HG03025 (cell line): ENCODE data around the gene SMIM45.
"Not testable (repeated sequence)": the region's sequence is repeated elsewhere in the genome, so short reads cannot be mapped to it uniquely, and the experiment has no call there.

Experiments
- ATAC-seq: cut with Tn5 transposase; IDR thresholded peaks from one replicate; pipeline ENCODE4 v1.9.1; 2021; ENCODE audit warnings: mild to moderate bottlenecking, moderate library complexity; ENCODE audit not compliant: unreplicated experiment, low FRiP score

SMIM45 gene

GRCh38 chr22:41933411-41934177 lies 18.4 kb upstream of the SMIM45 start:
- no peak for ATAC-seq

DNA sequence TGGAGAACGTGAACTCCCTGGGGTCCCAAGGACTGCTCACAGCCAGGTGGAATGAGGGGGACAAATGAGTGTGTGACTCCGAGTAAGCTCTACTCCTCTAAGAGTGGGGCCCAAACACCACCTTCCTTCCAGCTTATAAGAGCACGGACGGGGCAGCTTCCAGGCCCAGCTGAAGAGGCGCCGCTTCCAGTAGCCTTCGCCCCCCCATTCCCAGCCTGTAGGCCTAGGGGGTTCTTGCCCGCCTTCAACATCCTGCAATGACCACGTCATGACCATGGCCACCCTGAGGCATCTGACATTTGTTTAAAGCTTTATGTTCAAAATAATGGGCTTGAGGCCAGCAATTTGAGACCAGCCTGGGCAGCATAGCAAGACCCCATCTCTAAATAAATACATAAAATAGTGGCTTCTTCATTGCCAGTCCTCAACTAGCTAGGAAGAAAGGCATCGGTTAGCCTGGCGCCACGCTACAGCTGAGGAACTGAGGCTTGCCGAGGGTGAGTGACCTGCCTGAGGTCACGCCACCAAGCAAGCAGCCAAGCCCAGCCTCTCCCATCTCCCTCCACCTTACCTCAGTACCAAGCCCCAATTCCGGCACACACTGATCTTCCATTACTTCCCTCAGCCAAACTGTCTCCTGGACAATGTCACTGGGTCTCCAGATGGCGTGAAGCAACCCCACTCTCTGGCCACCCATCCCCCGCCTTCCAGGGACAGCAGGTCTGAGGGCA lies 17.5 kb upstream of the SMIM45 start:
- ATAC-seq: no peak

GRCh38 chr22:41935015-41935351 lies 17.0 kb upstream of the SMIM45 start:
- no peak for ATAC-seq

- ATAC-seq: no peak
Observed at GRCh38 chr22:41935509-41935908, 16.4 kb upstream of the SMIM45 start.

GRCh38 chr22:41936894-41937169 lies 15.1 kb upstream of the SMIM45 start:
- no peak for ATAC-seq

DNA sequence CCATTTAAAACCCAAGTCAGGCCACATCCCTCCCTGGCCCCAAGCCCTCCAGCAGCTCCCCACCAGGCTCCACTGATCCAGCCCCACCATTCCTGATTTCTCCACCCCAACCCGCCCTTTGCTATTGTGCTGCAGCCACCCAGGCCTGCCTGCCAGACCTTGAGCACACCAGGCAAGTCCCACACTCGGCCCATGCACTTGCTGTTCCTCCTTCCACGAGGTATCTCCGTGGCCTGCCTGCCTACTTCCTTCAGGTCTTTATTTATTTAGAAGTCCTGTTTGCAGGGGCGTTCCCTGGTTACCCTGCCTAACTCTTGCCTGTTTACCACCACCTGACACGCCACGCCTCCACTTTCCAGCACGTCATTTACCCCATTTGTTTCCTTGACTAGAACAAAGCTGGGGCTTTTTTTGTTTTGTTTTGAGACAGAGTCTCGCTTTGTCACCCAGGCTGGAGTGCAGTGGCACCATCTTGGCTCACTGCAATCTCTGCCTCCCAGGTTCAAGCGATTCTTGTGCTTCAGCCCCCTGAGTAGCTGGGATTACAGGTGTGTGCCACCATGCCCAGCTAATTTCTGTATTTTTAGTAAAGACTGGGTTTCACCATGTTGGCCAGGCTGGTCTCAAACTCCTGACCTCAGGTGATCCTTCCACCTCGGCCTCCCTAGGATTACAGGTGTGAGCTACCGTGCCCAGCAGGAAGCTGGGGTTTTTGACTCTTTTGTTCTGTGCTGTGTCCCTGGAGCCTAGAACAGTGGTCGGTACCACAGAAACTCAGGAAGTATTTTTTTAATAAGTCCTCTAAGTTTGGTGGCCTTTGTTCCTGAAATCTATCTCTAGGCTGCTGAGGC lies 11.7 kb upstream of the SMIM45 start:
- ATAC-seq: peak; percentile 52

DNA sequence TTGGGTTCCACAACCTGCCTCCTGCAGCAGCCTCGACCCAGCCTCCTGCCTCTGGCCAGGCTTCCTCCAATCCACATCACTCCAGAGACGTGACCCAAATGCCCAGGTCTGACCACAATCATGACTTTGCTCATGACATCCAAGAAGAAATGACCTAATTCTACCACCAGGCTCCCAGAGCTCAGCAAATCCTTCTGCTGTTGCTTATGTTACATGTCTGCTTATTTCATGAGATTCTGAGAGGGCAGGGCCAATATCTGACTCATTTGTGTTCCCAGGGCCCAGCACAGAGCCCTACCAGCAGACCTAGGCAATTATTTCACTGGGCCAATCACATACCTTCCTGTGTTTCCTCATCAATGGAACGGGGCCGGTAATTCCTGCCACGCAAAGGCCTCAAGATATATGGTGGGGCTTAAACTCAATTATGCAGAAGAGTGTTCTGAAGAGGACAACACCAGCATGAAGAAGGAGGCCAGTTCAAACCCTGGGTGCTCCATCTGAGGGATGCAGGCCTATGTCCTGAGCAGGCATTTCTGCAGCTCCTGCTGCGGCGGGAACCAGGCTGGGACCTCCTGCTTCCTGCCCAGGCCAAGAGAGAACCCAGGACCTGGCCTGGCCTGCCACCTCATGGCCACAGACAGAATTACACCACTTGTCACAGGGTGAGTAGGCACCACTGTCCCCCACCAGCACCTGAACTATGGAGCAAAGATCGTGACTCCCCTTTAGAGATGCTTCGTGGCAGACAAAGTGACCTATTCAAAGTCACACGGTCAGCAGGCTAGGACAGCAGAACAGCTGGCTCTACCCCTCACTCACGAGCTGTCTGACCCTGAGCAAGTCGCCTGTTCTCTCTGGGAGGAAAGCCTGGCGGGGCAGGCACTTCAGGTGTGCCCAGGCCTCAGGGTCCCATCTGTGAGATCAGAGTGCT lies 10.9 kb upstream of the SMIM45 start:
- ATAC-seq: no peak

DNA sequence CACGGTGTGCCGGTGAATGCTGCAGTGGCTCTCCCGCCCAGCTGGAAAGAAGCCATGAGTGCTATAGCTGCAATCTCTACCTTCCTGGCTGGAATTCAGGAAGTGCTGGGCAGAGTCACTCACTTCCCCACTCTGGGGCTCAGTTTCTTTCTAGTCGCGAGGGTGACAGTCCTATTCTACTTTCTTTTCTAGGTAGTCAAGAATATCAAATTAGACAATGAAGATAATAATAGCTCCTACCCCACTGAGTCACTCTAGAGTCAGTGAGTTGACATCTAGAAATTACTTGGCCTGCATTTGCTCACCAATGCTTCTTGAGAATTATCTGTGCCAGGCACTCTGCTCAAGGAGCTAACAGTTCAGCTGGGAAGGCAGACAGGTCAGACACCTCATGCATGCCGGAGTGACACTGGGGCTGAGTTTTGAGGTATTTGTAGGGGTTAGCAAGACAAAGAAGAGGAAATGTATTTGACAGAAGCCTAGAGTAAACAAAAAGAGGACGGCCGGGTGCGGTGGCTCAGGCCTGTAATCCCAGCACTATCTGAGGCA lies 8.2 kb upstream of the SMIM45 start:
- no peak for ATAC-seq

DNA sequence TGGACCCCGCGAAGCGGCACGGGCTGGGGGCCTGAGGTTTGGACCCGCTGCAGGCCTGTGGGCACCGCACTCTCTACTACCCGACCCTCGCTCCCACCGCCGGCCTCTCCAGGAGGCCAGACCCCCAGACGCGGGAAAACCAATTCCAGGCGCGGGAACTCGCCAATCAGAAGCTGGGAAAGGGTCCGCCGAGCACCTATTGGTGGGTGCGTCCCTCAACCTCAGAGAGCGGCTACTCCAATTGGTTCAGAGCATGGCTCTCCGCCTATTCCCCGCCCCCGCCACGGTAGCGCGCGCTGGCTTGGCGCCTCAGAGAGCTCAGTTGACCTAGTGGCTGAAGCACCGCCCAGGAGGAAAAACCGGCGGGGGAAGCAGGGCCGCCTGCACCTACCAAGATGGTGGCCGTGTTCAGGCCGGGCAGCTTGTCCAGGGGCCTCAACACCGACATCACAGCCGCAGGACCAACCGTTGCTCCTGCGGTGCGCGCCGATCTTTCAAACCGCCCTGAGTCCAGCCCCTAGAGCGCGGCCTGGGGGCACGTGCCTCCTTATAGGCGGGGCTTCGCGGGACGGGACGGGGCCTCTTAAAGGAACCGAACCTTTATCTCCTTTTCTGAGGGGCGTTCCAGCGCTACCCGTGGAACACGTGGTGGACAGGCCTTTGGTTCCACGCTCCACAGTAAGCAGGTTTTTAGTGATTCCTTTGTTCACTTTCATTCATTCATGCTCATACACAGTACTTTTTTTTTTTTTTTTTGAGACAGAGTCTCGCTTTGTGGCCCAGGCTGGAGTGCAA lies 5.1 kb upstream of the SMIM45 start, which contains the start of gene CENPM:
TSS of gene CENPM (minus strand) at position 524 of the 795 bp plus-strand sequence. CDS start at position 448, 76 bp downstream.
- ATAC-seq: peak; percentile 64

GRCh38 chr22:41947424-41948080 lies 4.4 kb upstream of the SMIM45 start:
- no peak for ATAC-seq

DNA sequence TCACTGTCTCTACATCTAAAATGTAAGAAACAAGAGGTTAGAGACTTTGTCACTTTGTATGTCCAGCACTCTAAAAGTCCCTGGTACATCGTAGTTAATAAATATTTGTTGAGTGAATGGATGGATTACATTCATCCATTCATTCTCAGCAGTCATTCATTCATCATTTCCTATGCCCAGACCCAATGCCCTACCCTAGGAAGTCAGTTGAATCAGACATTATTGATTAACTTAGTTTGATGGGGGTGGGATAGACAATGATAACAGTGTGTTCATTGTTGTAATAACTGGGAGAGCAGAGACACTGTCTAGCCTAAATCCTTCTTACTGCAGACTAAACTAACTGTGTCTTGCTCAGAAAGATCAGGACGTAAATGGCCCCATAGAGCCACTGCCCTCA lies 3.8 kb upstream of the SMIM45 start:
- no peak for ATAC-seq

GRCh38 chr22:41948928-41949296 lies 3.0 kb upstream of the SMIM45 start:
- ATAC-seq: not testable (repeated sequence)

DNA sequence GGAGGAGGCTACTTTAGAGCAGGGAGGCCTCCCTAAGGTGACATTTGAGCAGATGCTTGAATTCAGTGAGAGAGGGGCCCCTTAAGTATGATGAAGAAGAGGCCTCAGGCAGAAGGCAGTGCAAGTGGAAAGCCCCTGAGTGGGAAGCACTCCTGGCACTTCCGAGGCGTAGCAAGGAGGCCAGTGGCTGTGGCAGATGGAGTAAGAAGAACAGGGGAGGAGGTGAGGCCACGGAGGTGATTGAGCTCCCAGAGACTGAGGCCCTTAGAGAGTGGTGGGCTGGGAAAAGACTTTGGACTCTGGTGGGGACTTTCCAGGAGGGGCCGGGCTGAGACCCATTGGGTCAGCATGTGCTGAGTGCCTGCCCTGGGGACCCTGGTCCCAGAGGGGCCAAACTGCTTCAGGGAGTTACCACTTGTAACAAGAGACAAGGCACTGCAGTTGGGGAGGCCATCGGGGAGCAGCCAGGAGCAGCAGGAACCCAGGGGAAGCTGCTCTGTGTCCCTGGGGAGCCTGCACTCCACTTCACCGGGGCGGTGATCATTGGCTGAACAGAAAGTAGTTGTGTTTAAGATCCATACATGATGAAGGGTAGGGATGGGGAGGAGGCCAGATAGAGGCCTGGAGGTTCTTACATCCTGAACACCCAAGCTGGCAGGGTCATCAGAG lies 2.5 kb upstream of the SMIM45 start:
- no peak for ATAC-seq

DNA sequence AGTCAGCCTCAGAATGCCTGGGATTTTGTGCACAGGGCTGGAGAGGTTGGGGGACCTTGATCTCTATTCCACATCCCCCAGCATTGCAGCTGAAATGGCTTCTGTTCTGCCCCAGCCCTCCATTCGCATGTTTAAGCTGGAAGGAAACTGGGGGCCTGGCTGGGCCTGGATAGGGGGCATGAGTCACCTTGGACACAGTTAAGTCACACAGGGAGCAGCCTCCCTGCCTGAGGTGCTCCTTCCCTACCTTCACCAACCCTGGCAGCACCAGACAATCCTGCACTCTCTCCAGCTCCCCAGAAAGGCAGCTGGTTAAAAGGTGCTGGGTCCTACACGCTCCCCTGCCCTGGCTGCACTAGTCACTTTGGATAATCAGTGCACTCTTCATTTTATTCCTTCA lies 763 bp downstream of the SMIM45 start:
- ATAC-seq: no peak

- ATAC-seq: no peak
Observed at GRCh38 chr22:41957941-41958556, 6.1 kb downstream of the SMIM45 start.

GRCh38 chr22:41963453-41964111 lies 11.6 kb downstream of the SMIM45 start:
- no peak for ATAC-seq

- no peak for ATAC-seq
Observed at GRCh38 chr22:41964112-41964491, 12.2 kb downstream of the SMIM45 start.
